ENCODE measurements around the gene RAB11FIP4.

The RAB11FIP4 gene

DNA sequence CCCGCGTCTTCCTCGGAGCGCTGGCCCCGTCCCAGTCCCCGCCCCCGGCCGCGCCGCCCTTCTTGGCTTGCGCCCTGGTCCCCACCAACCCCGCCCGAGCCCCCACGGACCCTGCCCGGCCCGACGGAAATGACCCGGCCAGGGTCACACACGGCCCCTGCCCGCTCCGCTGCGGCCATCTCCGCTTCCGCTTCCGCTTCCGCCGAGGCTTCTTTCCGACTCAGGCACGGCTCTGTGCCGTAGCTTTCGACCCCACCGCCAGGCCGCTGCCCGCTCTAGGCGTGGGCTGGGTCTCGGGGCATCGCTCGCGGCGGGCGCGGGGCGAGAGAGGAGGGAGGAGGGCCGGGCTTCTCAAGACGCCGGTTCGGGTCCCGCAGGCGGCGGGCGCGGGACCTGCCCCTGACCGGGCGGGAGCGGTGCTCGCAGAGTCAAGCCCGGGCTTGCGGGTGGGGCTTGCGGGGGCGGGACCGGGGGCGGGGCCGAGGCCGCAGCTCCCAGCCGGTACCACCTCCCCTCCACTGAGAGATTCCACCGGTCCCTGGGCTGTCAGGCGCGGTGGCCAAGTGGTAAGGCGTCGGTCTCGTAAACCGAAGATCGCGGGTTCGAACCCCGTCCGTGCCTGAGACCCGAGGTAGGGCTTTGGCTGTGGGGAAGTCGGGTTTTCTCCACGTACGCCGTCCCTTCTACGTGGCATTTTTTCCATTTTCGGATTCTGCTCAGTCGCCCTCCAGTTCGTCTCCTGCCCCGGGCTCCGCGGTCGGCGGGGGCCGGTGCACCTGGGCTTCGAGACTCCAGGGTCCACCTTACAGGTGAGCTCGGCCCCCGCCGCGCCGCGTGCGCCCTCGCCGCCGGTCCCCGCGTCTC is 158.3 kb downstream of the RAB11FIP4 start:
- peak; percentile 74 for DNase-seq (ENCODE audit: low read depth)

DNA sequence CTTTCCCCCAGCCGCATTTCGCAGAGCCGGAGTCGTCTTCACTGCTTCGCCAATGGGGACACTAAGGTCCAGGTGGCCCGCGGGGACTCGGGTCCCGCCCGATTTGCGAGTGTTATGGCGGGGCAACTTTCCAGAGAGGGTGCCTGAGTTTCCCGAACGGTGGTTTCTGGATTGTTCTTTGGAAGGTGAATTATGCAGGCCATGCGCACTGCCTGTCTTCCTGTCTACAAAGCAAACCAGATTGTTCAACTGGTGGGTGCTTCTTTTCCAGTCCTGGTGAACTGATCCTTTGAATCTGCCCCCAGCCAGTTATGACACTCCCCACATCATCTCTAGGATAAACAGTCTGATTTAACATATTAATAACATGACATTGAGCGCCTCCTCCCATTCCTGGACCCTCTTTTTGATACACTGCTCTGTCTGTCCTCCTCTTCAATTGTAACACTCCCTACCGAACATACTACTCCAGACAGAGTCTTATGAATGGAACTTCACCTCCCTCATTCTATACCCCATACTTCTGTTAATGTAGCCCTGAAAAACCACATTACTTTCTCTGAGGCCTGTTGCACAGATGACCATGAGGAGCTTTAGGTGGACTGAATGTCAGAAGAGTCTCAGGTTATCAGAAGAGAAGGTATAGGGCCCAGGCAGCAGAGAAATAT is 159.0 kb downstream of the RAB11FIP4 start:
- DNase-seq (ENCODE audit: low read depth): no peak

- DNase-seq (ENCODE audit: low read depth): no peak
Observed at GRCh38 chr17:31552568-31552967, 161.1 kb downstream of the RAB11FIP4 start.

DNA sequence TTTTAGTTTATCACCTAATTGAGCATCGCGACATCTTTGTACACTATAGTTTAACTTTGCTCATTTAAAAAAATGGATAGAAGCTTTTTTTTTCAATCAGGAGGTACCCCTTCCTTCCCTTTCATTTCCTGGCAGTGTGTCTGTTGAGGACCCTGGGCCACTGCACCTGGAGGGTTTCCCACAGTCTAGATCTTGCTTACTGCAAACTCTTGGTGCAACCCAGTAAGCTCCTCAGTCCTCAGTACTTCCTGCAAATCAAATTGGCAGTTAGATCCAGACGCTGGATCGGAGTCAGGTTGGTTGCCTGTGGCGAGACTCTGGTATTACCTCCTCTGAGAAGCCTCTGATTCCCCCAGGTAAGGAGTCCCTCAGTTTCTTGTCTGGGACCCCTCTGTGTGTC is 162.0 kb downstream of the RAB11FIP4 start:
- DNase-seq (ENCODE audit: low read depth): no peak

GRCh38 chr17:31554930-31555329 is 163.5 kb downstream of the RAB11FIP4 start:
- no peak for DNase-seq (ENCODE audit: low read depth)

GRCh38 chr17:31556969-31557645 is 165.6 kb downstream of the RAB11FIP4 start:
- DNase-seq (ENCODE audit: low read depth): no peak

- DNase-seq (ENCODE audit: low read depth): peak; percentile 71
Observed at GRCh38 chr17:31558748-31559583, 167.5 kb downstream of the RAB11FIP4 start.

GRCh38 chr17:31559584-31560501 is 168.4 kb downstream of the RAB11FIP4 start:
- no peak for DNase-seq (ENCODE audit: low read depth)

DNA sequence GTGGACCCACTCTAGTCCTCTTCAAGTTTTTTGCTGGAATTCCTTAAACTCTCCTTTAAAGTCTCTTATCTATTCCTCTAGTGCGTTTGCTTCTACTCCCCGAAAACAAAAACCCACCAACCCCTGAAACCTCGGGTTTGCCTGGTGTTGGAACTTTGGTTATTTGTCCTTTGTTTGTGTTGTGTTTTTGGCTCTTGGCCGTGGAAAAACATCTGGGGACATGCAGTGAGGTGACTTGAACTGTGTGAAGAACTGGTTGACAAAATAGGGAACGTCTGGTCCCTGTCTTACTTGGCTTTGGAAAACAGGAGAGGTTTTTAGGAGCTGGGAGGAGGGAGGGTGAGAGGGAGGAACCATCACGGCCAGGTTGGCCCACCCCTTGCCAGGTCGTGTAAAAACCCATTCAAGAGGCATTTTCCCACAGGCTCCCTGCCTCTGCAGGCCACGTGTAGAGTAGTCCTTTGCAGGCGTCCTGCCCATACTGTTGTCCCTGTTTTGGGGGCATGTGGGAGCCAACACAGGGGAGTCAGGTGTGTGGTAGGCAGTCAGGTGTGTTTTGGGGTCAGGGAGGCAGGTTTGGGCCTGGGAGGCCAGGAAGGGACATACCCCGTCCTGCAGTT is 169.3 kb downstream of the RAB11FIP4 start:
- DNase-seq (ENCODE audit: low read depth): no peak

GRCh38 chr17:31561469-31562375 is 170.2 kb downstream of the RAB11FIP4 start:
- DNase-seq (ENCODE audit: low read depth): peak; percentile 54

DNA sequence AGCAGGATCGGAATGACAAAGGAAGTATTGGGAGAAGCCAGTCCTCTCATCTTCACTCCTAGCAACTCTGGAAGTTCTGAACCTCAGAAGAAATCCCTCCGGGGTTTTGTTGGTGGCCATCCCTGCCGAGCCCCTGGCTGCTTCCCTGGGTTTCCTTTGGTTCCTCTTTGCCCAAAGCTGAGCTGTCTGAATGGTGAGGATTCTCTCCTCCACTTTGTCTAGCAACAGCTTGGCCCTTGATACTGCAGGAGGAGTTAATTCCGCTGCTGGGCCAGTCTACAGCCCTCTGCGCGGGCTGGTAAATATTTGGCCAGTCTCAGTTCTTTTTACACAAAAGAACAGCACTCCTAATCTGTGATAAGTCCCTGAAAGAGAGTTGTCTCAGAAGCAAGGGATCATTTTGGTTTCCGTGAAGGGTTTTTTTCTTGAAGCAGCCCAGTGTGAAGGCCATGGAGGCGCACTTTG is 170.9 kb downstream of the RAB11FIP4 start:
- DNase-seq (ENCODE audit: low read depth): no peak

- DNase-seq (ENCODE audit: low read depth): no peak
Observed at GRCh38 chr17:31564291-31564690, 172.8 kb downstream of the RAB11FIP4 start.

DNA sequence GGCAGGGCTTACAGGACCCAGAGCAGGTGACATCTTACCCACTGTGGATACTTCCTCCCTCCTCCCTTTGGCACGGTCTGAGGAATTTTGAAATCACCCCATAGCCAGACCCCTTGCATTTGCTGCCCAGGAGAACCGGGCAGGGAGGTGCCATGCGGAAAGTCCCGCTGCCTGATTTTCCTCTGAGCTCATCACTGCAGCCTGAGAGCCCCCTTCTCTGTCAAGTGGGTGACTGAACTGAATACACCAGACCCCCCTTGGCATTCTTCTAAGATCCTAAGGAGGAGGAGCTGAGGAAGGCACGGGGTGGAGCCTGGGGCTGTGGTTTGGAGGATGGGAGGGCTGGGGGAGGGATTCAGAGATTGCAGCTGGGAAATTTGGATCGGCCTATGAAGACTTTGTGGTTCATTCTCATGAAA is 173.4 kb downstream of the RAB11FIP4 start:
- DNase-seq (ENCODE audit: low read depth): peak; percentile 59

DNA sequence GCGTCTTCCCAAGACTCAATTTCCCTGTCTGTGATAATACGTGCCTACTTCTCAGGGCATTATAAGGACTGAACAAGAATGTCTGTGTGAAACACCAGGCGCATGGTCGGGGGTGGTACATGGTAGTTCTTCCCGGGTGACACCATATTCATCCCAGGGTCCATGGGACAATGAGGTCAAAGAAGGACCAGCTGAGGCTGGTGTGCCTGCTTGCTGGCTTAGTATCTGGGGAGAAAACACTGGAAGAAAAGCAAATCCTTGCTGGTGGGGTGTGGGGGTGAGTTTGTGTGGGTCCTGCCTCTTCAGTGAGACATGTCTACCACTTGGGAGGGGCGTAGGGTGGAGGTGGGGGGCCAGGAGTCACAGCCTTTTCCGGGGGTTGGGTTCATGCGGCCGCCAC is 174.2 kb downstream of the RAB11FIP4 start:
- DNase-seq (ENCODE audit: low read depth): no peak

DNA sequence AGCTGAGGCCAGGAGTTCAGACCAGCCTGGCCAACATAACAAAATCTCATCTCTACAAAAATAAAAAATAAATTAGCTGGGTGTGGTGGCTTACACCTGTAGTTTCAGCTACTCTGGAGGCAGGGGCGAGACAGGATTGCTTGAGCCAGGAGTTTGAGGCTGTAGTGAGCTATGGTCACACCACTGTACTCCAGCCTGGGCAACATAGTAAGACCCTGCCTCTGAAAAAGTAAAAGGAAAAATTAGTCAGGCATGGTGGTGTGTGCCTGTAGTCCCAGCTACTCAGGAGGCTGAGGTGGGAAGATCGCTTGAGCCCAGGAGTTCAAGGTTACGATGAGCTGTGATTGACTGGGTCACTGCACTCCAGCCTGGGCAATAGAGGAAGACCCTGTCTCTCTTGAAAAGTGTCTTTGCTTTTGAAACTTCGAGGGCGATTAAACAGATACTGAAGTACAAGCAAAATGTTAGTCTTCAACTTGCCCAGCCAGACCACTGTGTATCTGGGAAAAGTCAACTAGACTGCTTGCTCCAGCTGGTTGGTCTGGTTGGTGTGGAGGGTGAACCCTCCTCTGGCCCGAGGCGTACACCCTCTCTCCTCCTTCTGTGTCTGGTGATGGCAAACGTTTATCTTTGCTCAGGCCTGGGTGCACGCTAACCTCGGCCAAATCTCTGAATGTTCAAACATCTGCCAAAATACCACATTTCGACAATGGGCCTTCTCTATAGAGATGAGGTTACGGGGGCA is 174.9 kb downstream of the RAB11FIP4 start:
- no peak for DNase-seq (ENCODE audit: low read depth)

GRCh38 chr17:31566992-31567373 is 175.5 kb downstream of the RAB11FIP4 start:
- no peak for DNase-seq (ENCODE audit: low read depth)

DNA sequence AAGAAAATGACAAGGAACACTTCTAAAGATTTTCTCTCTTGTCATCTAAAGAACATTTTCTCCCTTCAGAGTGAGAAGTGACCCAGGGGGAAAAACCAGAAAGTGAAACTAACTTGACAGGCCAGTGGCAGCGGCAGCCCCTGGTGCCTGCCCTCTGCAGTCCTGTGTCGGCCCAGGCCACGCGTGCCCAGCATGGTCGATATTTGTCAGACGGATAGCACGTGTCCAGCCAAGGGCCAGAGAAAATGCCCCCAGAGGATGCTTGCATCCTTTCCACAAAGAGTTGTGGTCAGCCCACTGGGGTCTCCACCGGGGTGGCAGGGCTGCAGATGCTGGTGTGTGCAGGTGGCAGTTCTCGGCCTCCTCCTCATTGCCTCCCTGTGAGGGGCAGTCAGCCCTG is 176.6 kb downstream of the RAB11FIP4 start:
- DNase-seq (ENCODE audit: low read depth): no peak

GRCh38 chr17:31568539-31568938 is 177.1 kb downstream of the RAB11FIP4 start:
- no peak for DNase-seq (ENCODE audit: low read depth)
